Measurements from ENCODE around the gene UBAP1. TPM values are rescaled to one million over a fixed set of nuclear protein-coding genes. Genes with fewer than 3 reads are reported as not detected.
"Not testable (repeated sequence)": the region's sequence is repeated elsewhere in the genome, so short reads cannot be mapped to it uniquely, and the experiment has no call there.

Gene UBAP1
- total RNA-seq, 2 experiments from 2014 or later = 28.2 to 29.8 TPM

DNA sequence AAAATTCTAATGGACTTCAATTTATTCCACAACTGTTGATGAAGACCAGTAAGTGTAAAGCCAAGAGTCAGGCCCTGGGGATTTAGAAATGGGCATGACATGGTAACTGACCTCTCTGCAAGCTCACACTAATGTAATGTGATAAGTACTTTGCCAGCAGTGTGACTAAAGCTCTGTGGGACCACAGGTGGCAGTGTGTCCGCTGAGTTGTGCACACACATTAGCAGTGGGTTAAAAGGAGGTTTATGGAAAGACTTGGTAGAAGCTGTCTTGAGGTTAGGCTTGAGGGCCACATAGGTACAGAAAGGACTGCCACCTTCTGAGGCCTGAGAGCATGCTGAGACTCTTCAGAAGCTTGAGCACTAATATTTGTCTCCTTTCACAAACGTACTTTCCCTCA is 67.6 kb downstream of the UBAP1 start:
- CTCF ChIA-PET = interaction anchor here (0.7 to 0.9 kb wide), 2 partner anchors 15 to 1412 kb away, joined by 3 to 4 read pairs; partner anchors contain the start of genes CCDC107 and RMRP
- Mint-ChIP-seq H3K36me3 (ENCODE audit: low read depth) (peaks cover 9% of the 10 kb centered on the region), H3K9me3 (no peaks in the 10 kb centered on the region), H3K4me3 (no peak overlapping the region), H3K27ac (no peak overlapping the region), H3K27me3 (no peaks in the 10 kb centered on the region), H3K4me1 (ENCODE audit: low read depth) (peaks cover 9% of the 10 kb centered on the region)
- DNase-seq = no peak
- POLR2A ChIA-PET = no interaction called here
- TF ChIP-seq, protein P1, sequence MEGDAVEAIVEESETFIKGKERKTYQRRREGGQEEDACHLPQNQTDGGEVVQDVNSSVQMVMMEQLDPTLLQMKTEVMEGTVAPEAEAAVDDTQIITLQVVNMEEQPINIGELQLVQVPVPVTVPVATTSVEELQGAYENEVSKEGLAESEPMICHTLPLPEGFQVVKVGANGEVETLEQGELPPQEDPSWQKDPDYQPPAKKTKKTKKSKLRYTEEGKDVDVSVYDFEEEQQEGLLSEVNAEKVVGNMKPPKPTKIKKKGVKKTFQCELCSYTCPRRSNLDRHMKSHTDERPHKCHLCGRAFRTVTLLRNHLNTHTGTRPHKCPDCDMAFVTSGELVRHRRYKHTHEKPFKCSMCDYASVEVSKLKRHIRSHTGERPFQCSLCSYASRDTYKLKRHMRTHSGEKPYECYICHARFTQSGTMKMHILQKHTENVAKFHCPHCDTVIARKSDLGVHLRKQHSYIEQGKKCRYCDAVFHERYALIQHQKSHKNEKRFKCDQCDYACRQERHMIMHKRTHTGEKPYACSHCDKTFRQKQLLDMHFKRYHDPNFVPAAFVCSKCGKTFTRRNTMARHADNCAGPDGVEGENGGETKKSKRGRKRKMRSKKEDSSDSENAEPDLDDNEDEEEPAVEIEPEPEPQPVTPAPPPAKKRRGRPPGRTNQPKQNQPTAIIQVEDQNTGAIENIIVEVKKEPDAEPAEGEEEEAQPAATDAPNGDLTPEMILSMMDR (IDR thresholded peaks at IDR 0.05) = no peak
- intact Hi-C loops (cut with micrococcal nuclease) = no loop called here
- no peak for ATAC-seq

GRCh38 chr9:34247782-34248181 is 68.9 kb downstream of the UBAP1 start:
- H3K36me3 Mint-ChIP-seq (ENCODE audit: low read depth); H3K27me3 Mint-ChIP-seq; H3K4me3 Mint-ChIP-seq; H3K27ac Mint-ChIP-seq; CTCF ChIA-PET; H3K9me3 Mint-ChIP-seq; DNase-seq; H3K4me1 Mint-ChIP-seq (ENCODE audit: low read depth); ATAC-seq; POLR2A ChIA-PET; intact Hi-C loops (cut with micrococcal nuclease): not testable (repeated sequence)

GRCh38 chr9:34249274-34249673 is 70.4 kb downstream of the UBAP1 start:
- no peak for DNase-seq
- intact Hi-C loops (cut with micrococcal nuclease) = no loop called here
- ChIA-PET POLR2A (interaction anchor here (0.9 to 1.2 kb wide), 2 partner anchors 15 to 222 kb away, joined by 3 read pairs; no protein-coding TSS in a partner anchor), CTCF (no interaction called here)
- TF ChIP-seq, protein P1 (IDR thresholded peaks at IDR 0.05) = no peak
- ATAC-seq = no peak
- no peak overlapping the region for H3K4me3 Mint-ChIP-seq
- no peaks in the 10 kb centered on the region for H3K9me3 Mint-ChIP-seq
- peaks cover 9% of the 10 kb centered on the region for H3K4me1 Mint-ChIP-seq (ENCODE audit: low read depth)
- H3K27me3 Mint-ChIP-seq = no peaks in the 10 kb centered on the region
- peak overlapping the region; percentile 6 for H3K27ac Mint-ChIP-seq
- H3K36me3 Mint-ChIP-seq (ENCODE audit: low read depth) = peaks cover 10% of the 10 kb centered on the region

- H3K27ac Mint-ChIP-seq = no peak overlapping the region
- CTCF ChIA-PET = interaction anchor here (0.7 to 6.1 kb wide), 4 partner anchors 10 to 129 kb away, joined by 3 to 53 read pairs (median 29); no protein-coding TSS in a partner anchor
These were observed 71.9 kb downstream of the UBAP1 start for GRCh38 chr9:34250721-34251120.

GRCh38 chr9:34252016-34252415 is 73.2 kb downstream of the UBAP1 start:
- H3K27me3 Mint-ChIP-seq = no peaks in the 10 kb centered on the region

More at GRCh38 chr9:34250721-34251120, 71.9 kb downstream of the UBAP1 start:
- peaks cover 9% of the 10 kb centered on the region for H3K4me1 Mint-ChIP-seq (ENCODE audit: low read depth)
- H3K36me3 Mint-ChIP-seq (ENCODE audit: low read depth) = peaks cover 10% of the 10 kb centered on the region
- intact Hi-C loops (cut with micrococcal nuclease) = loop anchor here (10.0 kb wide), 1 partner anchor 126 kb away; the partner anchor contains the start of gene DCAF12
- DNase-seq (no peak), ATAC-seq (no peak)
- POLR2A ChIA-PET = interaction anchor here (1.3 kb wide), 1 partner anchor 8 kb away, joined by 4 read pairs; no protein-coding TSS in a partner anchor
- TF ChIP-seq, protein P1 (IDR thresholded peaks at IDR 0.05) = no peak
- H3K4me3 Mint-ChIP-seq = no peak overlapping the region
- H3K9me3 Mint-ChIP-seq = no peaks in the 10 kb centered on the region
- H3K27me3 Mint-ChIP-seq = no peaks in the 10 kb centered on the region

More at GRCh38 chr9:34252016-34252415, 73.2 kb downstream of the UBAP1 start:
- Mint-ChIP-seq H3K36me3 (ENCODE audit: low read depth) (peaks cover 17% of the 10 kb centered on the region), H3K4me1 (ENCODE audit: low read depth) (peaks cover 8% of the 10 kb centered on the region), H3K4me3 (no peak overlapping the region), H3K27ac (peak overlapping the region; percentile 43), H3K9me3 (no peaks in the 10 kb centered on the region)
- intact Hi-C loops (cut with micrococcal nuclease) = loop anchor here (10.0 kb wide), 1 partner anchor 127 kb away; the partner anchor contains the start of gene DCAF12
- TF ChIP-seq, protein P1 (IDR thresholded peaks at IDR 0.05) = no peak
- ATAC-seq = no peak
- POLR2A ChIA-PET = interaction anchor here (1.3 kb wide), 1 partner anchor 9 kb away, joined by 4 read pairs; no protein-coding TSS in a partner anchor
- DNase-seq = no peak
- CTCF ChIA-PET = interaction anchor here (0.7 to 6.1 kb wide), 36 partner anchors 8 to 438 kb away, joined by 3 to 53 read pairs (median 4); partner anchors contain the start of genes MYORG and UBAP1
